HEK293T (cell line): ENCODE measurements around the gene HSD17B4.

Experiments
- ARNT ChIP-seq: fragments of 450-650 bp; IDR thresholded peaks from 2 replicates; pipeline ENCODE4 v1.6.1; 2017; ENCODE audit warnings: mild to moderate bottlenecking
- BHLHE40 ChIP-seq: fragments of 450-650 bp; IDR thresholded peaks from 2 replicates; pipeline ENCODE4 v1.6.1; 2016; ENCODE audit warnings: mild to moderate bottlenecking, moderate library complexity, borderline replicate concordance
- CTBP1 ChIP-seq: fragments of 450-650 bp; IDR thresholded peaks from 2 replicates; pipeline ENCODE4 v1.6.1; 2016; ENCODE audit warnings: borderline replicate concordance
- FOXA1 ChIP-seq: fragments of 450-650 bp; IDR thresholded peaks from 2 replicates; pipeline ENCODE4 v1.6.1; 2016; ENCODE audit warnings: mild to moderate bottlenecking
- FOXK2 ChIP-seq: fragments of 450-650 bp; IDR thresholded peaks from 2 replicates; pipeline ENCODE4 v1.6.1; 2016; ENCODE audit warnings: mild to moderate bottlenecking
- FOXM1 ChIP-seq: fragments of 450-650 bp; IDR thresholded peaks from 2 replicates; pipeline ENCODE4 v1.6.1; 2017; ENCODE audit warnings: mild to moderate bottlenecking, borderline replicate concordance
- HDGF ChIP-seq: fragments of 450-650 bp; IDR thresholded peaks from 2 replicates; pipeline ENCODE4 v1.6.1; 2017; ENCODE audit warnings: antibody characterized with exemption, borderline replicate concordance
- L3MBTL2 ChIP-seq: fragments of 450-650 bp; conservative IDR thresholded peaks from 2 replicates; pipeline ENCODE4 v1.6.1; 2016; ENCODE audit warnings: mild to moderate bottlenecking
- SP1 ChIP-seq: fragments of 450-650 bp; IDR thresholded peaks from 2 replicates; pipeline ENCODE4 v1.6.1; 2017
- SUZ12 ChIP-seq: fragments of 450-650 bp; IDR thresholded peaks from 2 replicates; pipeline ENCODE4 v1.6.1; 2016; ENCODE audit warnings: mild to moderate bottlenecking

GRCh38 chr5:119458911-119459632 lies 6.8 kb downstream of the HSD17B4 start:
- no peak for TF ChIP-seq ARNT
- no peak for TF ChIP-seq FOXM1
- no peak for TF ChIP-seq L3MBTL2
- TF ChIP-seq FOXK2 = no peak
- no peak for TF ChIP-seq BHLHE40
- TF ChIP-seq FOXA1 = no peak
- no peak for TF ChIP-seq SUZ12
- TF ChIP-seq HDGF = no peak
- no peak for TF ChIP-seq SP1
- no peak for TF ChIP-seq CTBP1
